A673 (cell line): ENCODE results near the gene GABRB2.

ENCODE experiments used
- CTCF ChIP-seq: fragments of 300-800, 200-600 bp; sonication (generic); conservative IDR thresholded peaks from 2 replicates; pipeline ENCODE4 v1.5.1; 2017; ENCODE audit warnings: low read depth, mild to moderate bottlenecking, antibody characterized with exemption, low read length, moderate library complexity, mixed read lengths
- EZH2 ChIP-seq: fragments of 200-600 bp; sonication (generic); IDR thresholded peaks from 2 replicates; pipeline ENCODE4 v1.6.1; 2017; ENCODE audit warnings: borderline replicate concordance, low read depth, mild to moderate bottlenecking, mixed read lengths, antibody characterized with exemption, low read length; ENCODE audit not compliant: poor library complexity, severe bottlenecking

- TF ChIP-seq CTCF (no peak), EZH2 (no peak)
These were observed 240.1 kb downstream of the GABRB2 start for GRCh38 chr5:161306351-161306995.
